Activated T-cell treated with anti-CD3 and anti-CD28 coated beads for 24 hours (primary cell): ENCODE measurements around the gene DHX36.

Experiments
- DNase-seq: peaks from one replicate; pipeline ENCODE4 v3.0.0-alpha.2; 2020; ENCODE audit warnings: low read depth

The DHX36 gene

GRCh38 chr3:154224866-154225265 is 99.4 kb downstream of the DHX36 start:
- no peak for DNase-seq

GRCh38 chr3:154224366-154224765 is 99.9 kb downstream of the DHX36 start:
- no peak for DNase-seq

- no peak for DNase-seq
Measured at GRCh38 chr3:154223519-154223918, 100.8 kb downstream of the DHX36 start.
